Stimulated activated CD8-positive, alpha-beta memory T cell treated with anti-CD3 and anti-CD28 coated beads, Interleukin-12 subunit alpha, Interleukin-12 subunit beta, amount 100 ng/mL, for 24 hours (primary cell): Measurements from ENCODE around the gene SEZ6.
"Not testable (repeated sequence)": the region's sequence is repeated elsewhere in the genome, so short reads cannot be mapped to it uniquely, and the experiment has no call there.

Source experiments
- DNase-seq: peaks from one replicate; pipeline ENCODE4 v3.0.0-alpha.2; 2020; ENCODE audit errors: extremely low read depth

SEZ6 gene

GRCh38 chr17:28935744-28936460 lies 69.9 kb downstream of the SEZ6 start:
- DNase-seq = no peak

DNA sequence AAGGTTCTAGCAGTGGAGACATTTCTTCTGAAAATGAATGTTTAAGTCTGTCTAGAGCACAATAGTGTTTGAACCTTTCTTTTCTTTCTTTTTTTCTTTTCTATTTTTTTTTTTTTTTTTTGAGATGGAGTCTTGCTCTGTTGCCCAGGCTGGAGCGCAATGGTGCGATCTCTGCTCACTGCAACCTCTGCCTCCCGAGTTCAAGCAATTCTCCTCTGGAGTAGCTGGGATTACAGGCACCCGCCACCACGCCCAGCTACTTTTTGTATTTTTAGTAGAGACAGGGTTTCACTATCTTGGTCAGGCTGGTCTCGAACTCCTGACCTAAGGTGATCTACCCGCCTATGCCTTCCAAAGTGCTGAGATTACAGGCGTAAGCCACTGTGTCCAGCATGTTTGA lies 71.3 kb downstream of the SEZ6 start:
- DNase-seq = not testable (repeated sequence)

- no peak for DNase-seq
Observed at GRCh38 chr17:28929787-28930186, 76.0 kb downstream of the SEZ6 start.

DNA sequence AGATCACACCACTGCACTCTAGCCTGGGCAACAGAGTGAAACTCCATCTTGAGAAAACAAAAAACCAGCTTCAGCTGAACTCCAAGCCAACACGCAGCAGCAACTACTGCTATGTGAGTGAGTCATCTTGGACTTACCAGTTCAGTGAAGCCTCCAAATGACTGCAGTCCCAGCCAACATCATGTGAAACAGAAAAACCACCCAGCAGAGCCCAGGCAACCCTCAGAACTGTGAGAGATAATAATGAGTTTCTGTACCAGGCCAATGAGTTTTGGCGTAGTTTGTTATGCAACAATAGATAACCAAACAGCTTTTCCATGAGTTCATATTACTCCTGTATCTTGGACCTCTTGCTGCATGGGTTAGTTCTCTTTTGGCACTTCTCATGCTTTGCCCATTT lies 77.8 kb downstream of the SEZ6 start:
- no peak for DNase-seq

GRCh38 chr17:28926786-28927185 lies 79.0 kb downstream of the SEZ6 start:
- no peak for DNase-seq

DNA sequence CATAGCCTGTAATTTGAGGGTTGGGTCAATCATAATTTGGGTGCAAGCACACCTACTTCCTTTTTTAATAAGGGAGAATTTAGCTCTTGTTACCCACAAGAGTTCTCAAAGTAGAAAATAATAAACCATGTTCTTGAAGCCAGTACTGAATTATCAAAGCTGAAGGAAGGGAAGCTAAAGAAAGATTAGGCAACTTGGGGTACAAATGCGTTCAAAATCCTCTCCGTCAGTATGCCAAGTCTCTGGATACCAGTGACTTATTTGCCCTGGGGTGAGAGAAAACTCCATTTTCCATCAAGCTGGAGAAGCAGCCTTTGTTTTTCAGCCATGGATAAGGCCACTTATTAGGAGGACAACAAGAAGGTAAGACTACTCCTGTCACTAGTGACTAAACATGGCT lies 79.5 kb downstream of the SEZ6 start:
- no peak for DNase-seq

DNA sequence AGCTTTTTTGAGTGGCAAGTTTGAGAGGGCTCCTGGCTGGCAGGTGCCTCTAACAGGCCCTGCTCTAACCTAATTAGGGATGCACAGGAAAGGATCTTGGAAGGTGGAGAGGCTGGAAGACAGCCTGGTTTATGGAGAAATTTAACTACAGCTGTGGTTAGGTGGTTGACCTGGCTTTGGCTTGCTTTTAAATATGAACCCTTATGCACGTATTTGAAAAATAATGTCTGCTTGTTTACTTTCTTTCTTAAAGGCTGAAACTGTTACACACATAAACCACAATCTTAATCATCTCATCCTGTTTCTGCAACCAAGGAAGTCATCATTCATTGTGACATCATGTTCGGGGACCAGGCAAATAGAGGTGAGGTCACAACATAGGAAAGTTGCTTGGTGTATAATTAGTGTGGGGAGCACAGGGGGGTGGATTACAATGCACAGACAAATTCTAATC lies 79.9 kb downstream of the SEZ6 start:
- DNase-seq = no peak

DNA sequence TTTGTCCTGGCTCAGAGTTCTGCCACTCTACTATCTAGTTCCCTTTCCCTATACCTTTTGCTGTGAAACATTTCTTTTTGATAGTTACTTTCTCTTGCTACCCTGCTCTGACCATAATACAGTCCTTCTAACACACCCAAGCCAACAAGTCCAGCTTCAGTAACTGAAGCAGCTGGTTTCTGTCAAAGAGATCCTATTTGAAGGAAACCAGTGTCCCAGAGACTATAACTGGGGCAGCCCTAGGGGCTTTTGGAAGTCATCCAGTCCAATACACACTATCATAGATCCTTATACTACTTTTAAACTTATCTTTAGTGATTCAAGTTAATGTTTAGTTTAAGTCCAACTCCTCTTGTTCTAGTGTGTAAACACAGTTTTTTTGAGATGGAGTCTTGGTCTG lies 85.6 kb downstream of the SEZ6 start:
- DNase-seq = no peak

- no peak for DNase-seq
Observed at GRCh38 chr17:28918295-28918694, 87.5 kb downstream of the SEZ6 start.

DNA sequence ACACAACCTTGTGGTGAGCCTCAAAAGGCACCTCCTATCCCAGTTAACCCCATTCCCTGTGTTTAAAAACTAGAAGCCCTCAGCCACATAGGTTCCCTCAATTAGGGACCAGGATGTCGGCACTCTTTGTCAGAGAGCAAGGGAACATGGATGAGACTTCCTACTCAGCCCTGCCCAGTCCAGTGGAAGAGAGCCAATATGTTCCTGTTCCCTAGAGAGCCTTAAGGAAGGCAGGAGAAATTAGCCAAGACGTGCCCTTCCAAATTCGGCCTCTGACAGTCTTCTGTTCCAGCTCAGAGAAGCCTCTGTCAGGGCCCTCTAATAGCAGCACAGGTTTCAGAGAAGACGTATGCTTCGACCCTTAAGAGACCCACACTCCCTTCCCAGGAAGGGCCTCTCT lies 88.4 kb downstream of the SEZ6 start:
- DNase-seq = no peak

- no peak for DNase-seq
Observed at GRCh38 chr17:28917029-28917428, 88.8 kb downstream of the SEZ6 start.

DNA sequence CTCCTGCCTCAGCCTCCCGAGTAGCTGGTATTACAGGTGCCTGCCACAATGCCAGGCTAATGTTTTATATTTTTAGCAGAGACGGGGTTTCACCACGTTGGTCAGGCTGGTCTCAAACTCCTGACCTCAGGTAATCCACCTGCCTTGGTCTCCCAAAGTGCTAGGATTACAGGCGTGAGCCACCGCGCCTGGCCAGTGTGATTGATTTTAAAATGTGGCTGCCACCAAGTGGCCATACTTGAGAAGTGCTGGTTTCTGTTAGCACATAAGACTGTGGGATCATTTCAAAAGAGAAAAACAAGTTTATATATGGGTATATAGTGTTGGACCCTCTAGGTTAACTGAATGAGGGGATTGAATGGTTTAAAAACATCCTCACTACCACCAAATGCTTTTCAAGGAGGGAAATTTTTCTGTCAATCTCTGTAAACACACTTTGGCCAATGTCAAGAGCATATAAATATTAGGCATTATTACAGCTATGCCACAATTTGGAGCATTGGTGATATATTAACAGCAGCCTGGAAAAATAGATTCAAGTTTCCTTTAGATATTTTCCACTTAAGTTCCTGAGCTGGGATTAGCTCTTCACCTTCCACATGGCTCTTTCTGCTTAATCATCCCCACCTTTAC lies 89.4 kb downstream of the SEZ6 start:
- no peak for DNase-seq

- no peak for DNase-seq
Observed at GRCh38 chr17:28912938-28913333, 92.9 kb downstream of the SEZ6 start.

DNA sequence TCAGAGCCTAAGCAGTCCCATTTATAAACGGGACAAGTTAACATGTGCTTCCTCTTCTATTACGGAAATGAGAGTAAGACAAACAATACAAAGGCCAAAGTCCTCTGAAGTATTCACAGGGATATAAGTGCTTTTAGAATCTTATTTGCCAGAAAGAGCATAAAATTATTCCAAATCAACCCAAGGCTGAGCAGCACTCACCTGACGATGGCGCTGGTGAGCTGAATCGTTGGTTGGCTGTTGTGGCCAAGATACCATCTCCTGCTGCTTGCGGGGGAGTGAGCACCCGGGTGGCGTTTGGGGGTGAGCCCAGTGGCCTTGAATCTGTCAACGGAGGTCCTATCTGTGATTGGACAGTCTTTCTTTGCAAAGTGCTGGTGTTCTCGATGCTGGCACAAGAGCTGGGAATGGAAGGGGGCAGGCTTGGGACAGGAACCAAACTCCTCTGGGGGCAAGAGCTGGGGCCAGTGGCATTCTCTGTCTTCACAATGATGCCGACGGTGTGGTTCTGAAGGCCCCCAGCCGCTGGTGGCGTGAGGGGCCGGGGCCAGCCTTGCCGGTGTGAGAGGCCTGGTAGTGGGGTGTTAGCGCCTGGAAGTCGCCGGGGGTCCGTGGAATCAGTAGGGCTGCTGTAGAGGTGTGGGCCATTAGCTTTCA lies 93.4 kb downstream of the SEZ6 start:
- no peak for DNase-seq

DNA sequence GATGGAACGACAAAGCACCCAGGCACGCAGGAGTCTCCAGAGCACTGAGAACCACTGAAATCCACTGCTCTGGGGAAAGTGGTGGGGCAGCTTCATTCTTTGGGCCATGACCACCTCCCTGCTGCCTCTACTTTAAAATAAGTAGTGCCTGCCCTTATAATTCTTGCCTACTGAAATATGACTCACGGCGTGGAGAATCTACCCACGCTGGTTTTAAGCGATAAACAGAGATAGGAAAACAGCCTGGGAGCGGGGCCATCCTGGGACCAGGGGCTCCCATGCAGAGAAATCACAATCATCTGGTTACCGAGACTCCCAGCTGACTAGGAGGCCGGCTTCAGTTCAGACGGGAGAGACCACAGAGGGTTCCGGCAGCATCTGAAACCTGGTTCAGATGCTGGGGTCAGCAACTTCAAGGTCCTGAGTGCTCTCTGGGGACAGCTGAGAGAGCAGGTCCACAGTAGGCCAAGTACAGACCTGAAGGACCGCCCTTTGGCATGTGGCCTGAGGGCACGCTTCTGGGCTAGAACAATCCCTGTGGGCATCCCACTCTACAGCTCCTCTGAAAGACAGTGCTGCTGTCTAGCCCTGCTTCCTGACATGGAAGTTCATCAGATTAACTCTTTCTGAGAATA lies 94.3 kb downstream of the SEZ6 start:
- DNase-seq = no peak

GRCh38 chr17:28910534-28910933 lies 95.3 kb downstream of the SEZ6 start:
- no peak for DNase-seq

DNA sequence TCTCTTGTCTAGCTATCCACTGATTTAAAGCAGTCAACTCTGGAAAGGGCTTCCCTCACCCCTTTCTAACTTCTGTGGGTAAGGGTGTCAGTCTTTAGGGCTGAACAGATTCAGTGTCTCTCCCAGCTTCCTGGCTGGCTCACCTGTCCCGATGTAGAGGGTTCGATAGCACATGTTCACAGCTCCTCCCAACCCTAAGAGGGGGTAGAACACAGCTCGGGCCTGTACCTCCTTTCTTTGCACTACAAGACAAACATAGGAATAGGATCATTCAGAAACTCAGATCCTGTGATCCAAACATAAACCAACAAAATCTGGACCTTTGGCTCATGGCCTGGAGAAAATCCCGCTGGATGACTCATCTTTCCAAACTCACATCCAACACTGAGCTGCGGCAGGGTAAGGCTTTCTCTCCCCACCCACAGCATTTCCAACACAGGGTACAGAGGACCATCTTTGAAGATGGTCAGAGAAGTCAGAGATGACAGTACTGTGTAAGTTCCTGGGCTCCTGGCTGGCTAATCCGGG lies 97.1 kb downstream of the SEZ6 start:
- no peak for DNase-seq

DNA sequence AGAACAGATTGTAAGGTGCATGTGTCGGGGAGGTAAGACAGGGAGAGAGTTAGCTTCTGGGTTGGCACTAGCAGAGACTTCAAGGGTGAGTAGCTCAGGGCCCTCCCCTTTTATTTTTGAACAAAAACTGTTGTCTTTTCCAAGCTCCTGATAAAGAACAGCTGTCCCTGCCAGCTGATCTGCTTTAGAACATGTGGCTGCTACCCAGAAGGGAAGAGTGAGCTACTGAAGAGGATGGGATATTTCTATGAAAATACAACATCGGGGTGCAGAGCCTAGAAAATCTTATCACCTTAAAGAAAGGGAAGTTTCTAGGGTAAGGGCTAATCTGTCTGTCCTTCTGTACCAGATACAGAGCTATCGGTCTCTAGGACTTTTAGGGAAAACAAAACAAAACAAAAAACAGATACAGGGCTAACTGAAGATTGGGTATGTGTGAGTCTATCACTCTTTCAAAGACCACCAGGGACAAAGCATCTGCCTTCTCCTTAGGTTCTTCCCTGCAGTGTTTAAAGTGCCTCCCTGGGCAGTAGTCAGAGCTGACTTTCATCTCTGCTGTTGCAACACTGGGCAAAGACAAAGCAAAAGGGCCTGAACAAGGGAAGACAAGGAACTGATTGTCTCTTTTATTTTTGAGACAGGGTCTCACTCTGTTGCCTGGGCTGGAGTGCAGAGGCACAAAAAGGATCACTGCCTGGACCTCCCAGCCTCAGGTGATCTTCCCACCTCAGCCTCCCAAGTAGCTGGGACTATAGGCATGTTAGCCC lies 97.9 kb downstream of the SEZ6 start:
- DNase-seq = no peak

DNA sequence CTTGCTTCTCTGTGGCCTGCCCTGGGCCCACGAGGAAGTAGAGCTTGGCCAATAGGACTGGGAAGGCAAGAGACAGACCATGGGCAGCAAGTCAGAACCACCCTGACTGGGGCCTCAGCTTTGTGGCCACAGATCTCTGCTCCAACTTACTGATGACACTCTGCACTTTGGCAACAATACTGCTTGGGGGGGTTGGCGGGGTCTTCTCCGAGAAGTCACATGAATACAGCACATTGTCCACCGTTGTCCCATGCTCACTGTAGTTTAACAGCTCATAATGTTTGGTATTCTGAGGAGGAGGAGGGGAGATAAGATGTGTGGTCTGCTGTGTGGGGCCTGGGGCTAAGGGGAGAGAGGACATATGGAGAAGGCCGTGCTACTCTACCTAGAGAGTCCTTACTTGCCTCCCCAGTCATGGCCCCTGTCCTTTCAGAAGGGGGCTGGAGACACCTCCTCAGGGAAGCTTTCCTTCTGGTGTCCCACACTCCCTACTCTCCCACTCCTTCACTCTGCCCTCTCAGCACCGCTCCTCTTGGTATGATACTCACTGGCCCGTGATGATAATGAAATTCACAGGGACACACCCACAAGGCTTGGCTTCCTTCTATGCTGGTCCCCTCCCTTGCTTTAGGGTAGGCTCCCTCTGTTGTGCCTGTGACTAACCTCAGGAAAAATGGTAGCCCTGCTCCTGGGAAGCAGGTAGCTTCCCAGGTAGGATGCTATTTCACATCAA lies 99.0 kb downstream of the SEZ6 start:
- no peak for DNase-seq

DNA sequence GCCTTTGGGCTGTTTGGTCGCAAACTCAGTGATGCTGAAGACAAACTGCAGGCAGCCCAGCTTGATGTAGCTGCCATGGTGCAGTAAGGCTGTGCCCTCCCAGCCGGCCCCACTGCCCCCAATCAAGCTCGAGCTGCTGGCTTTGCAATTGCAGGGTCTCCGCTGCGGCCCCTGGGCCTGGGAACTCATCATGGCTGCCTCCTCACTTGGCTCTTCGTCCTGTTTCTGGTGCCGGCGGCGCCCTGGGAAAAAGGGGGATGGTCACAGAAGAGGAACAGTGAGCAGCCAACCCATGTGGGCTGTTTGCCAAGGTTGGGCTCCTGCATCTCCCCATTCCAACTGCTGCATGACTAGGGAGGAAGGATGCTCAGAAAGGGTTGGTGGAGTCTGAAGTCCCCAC lies 99.6 kb downstream of the SEZ6 start:
- no peak for DNase-seq
